Keratinocyte (primary cell): ENCODE data around the gene IDH3B. TPM values are rescaled to one million over a fixed set of nuclear protein-coding genes. Genes with fewer than 3 reads are reported as not detected.
"Not testable (repeated sequence)": the region's sequence is repeated elsewhere in the genome, so short reads cannot be mapped to it uniquely, and the experiment has no call there.

Experiments used
- DNase-seq: peaks from one replicate; pipeline ENCODE4 v3.0.0-alpha.2; 2011; ENCODE audit warnings: low read depth, missing footprints, low spot score
- FAIRE-seq: peaks from 2 replicates; lab custom pipeline; 2011; peaks lifted over from hg19 to GRCh38; lab: Jason Lieb, UNC
- H2AFZ ChIP-seq: 2 replicates; pipeline ENCODE4 v1.6.0; 2012; ENCODE audit warnings: low read length, control low read depth, inconsistent platforms; ENCODE audit not compliant: control insufficient read depth
- H3K27ac ChIP-seq: 2 replicates; pipeline ENCODE4 v1.5.1; 2011; ENCODE audit warnings: low read length; ENCODE audit not compliant: control insufficient read depth, insufficient read depth
- H3K27me3 ChIP-seq: 3 replicates; pipeline ENCODE4 v1.6.0; 2011; ENCODE audit warnings: low read length; ENCODE audit not compliant: control insufficient read depth, insufficient read depth; ENCODE audit errors: extremely low read depth
- H3K36me3 ChIP-seq, 2 experiments: 2 replicates in 1 of 2; 3 replicates in 1 of 2; pipeline ENCODE4 v1.5.1; 2011; ENCODE audit warnings: low read length in 2 of 2, mild to moderate bottlenecking in 1 of 2; ENCODE audit not compliant: control insufficient read depth in 2 of 2, insufficient read depth in 2 of 2; ENCODE audit errors: extremely low read depth in 1 of 2
- H3K4me1 ChIP-seq: 3 replicates; pipeline ENCODE4 v1.5.1; 2011; ENCODE audit warnings: low read length; ENCODE audit not compliant: control insufficient read depth, insufficient read depth; ENCODE audit errors: extremely low read depth
- H3K4me2 ChIP-seq: 3 replicates; pipeline ENCODE4 v1.6.0; 2011; ENCODE audit warnings: low read depth, low read length; ENCODE audit not compliant: control insufficient read depth, insufficient read depth; ENCODE audit errors: extremely low read depth
- H3K4me3 ChIP-seq, 3 experiments: fragments of 200-600 bp in 1 of 3; sonication (generic) in 1 of 3; 2 replicates in 2 of 3; 3 replicates in 1 of 3; pipeline ENCODE4 v1.5.1; 2011 to 2016; ENCODE audit warnings: low read length in 3 of 3, mild to moderate bottlenecking in 3 of 3, control low read depth in 2 of 3, inconsistent platforms in 1 of 3, low read depth in 1 of 3, mixed read lengths in 1 of 3, mixed run types in 1 of 3, moderate library complexity in 1 of 3; ENCODE audit not compliant: control insufficient read depth in 2 of 3, insufficient read depth in 2 of 3; ENCODE audit errors: extremely low read depth in 1 of 3
- H3K79me2 ChIP-seq: 2 replicates; pipeline ENCODE4 v1.6.0; 2012; ENCODE audit warnings: low read length; ENCODE audit not compliant: control insufficient read depth, insufficient read depth
- H3K9ac ChIP-seq: 3 replicates; pipeline ENCODE4 v1.6.0; 2011; ENCODE audit warnings: low read length; ENCODE audit not compliant: control insufficient read depth, insufficient read depth; ENCODE audit errors: extremely low read depth
- H3K9me1 ChIP-seq: 3 replicates; pipeline ENCODE4 v1.6.0; 2011; ENCODE audit warnings: low read length; ENCODE audit not compliant: control insufficient read depth, insufficient read depth; ENCODE audit errors: extremely low read depth
- H3K9me3 ChIP-seq: 2 replicates; pipeline ENCODE4 v1.5.1; 2012; ENCODE audit warnings: low read depth, low read length; ENCODE audit not compliant: control insufficient read depth
- H4K20me1 ChIP-seq: 3 replicates; pipeline ENCODE4 v1.6.0; 2011; ENCODE audit warnings: low read length; ENCODE audit not compliant: control insufficient read depth, insufficient read depth; ENCODE audit errors: extremely low read depth
- CTCF ChIP-seq, 3 experiments: IDR thresholded peaks in 1 of 3; conservative IDR thresholded peaks in 1 of 3; optimal IDR thresholded peaks in 1 of 3; 2 replicates in 2 of 3; 3 replicates in 1 of 3; pipeline versions ENCODE3 to v1.5.1; 2011; ENCODE audit warnings: low read length in 3 of 3, mild to moderate bottlenecking in 3 of 3, moderate library complexity in 2 of 3, control low read depth in 1 of 3, inconsistent platforms in 1 of 3; ENCODE audit not compliant: insufficient read depth in 2 of 3; ENCODE audit errors: extremely low read depth in 1 of 3
- EZH2 ChIP-seq: IDR thresholded peaks from one replicate; pipeline ENCODE4 v1.6.1; 2012; ENCODE audit warnings: inconsistent platforms, mild to moderate bottlenecking, low read length, moderate library complexity
- dilution Hi-C: fragments of 300-500 bp; cut with MboI; formaldehyde crosslinking; loops from one replicate; pipeline ENCODE4 v1.7.0; 2020; ENCODE audit warnings: low sequenced_read_pairs; ENCODE audit not compliant: extremely low pct_ligation_motif_present
- polyA plus RNA-seq, 5 experiments: library from polyadenylated mRNA; depleted of rRNA in 3 of 5; stranded (reverse) in 3 of 5; stranded (forward) in 1 of 5; unstranded in 1 of 5; fragments of >200 nt; gene quantifications; 1 replicate in 1 of 5; 2 replicates in 3 of 5; 3 replicates in 1 of 5; pipeline versions ENCODE4 v1.2.1 to v1.2.3, GENCODE V29; 2011 to 2012; ENCODE audit warnings: missing spikeins in 2 of 5, low read depth in 1 of 5, low replicate concordance in 1 of 5

The IDH3B gene
- polyA plus RNA-seq, 1 donor (not counting 4 experiments of a cell fraction or from before 2014, with no cell fraction given) = 131 TPM

- H2AFZ ChIP-seq = no peak overlapping the region
- no peak overlapping the region for H3K4me2 ChIP-seq
- TF ChIP-seq EZH2 (no peak), CTCF (optimal IDR thresholded peaks at IDR 0.05 in 1 of 3, IDR thresholded peaks at IDR 0.05 in 1 of 3, conservative IDR thresholded peaks at IDR 0.05 in 1 of 3; ENCODE audit: extremely low read depth in 1 of 3, insufficient read depth in 2 of 3, low read length in 3 of 3) (no peak)
- H4K20me1 ChIP-seq = no peaks in the 10 kb centered on the region
- no peaks in the 10 kb centered on the region for H3K9me1 ChIP-seq
- no peak overlapping the region for H3K4me3 ChIP-seq
- no peaks in the 10 kb centered on the region for H3K79me2 ChIP-seq
- H3K4me1 ChIP-seq = no peaks in the 10 kb centered on the region
- no peak overlapping the region for H3K9ac ChIP-seq
- no peak overlapping the region for H3K27ac ChIP-seq
- dilution Hi-C loops = no loop called here
- no peaks in the 10 kb centered on the region for H3K9me3 ChIP-seq
- H3K36me3 ChIP-seq = no peaks in the 10 kb centered on the region
- peaks cover 36% of the 10 kb centered on the region for H3K27me3 ChIP-seq
- DNase-seq (no peak), FAIRE-seq (no peak)
These were observed 23.5 kb upstream of the IDH3B start for GRCh38 chr20:2687514-2687913.

- H3K27me3 ChIP-seq = peaks cover 12% of the 10 kb centered on the region
- dilution Hi-C loops = not testable (repeated sequence)
These were observed 20.8 kb upstream of the IDH3B start for GRCh38 chr20:2684817-2685216.

GRCh38 chr20:2682040-2682439 is 18.0 kb upstream of the IDH3B start:
- H3K9me1 ChIP-seq, H2AFZ ChIP-seq, H3K4me3 ChIP-seq, H3K36me3 ChIP-seq, H3K27ac ChIP-seq, H3K79me2 ChIP-seq, H3K9ac ChIP-seq, H3K9me3 ChIP-seq, H3K27me3 ChIP-seq, FAIRE-seq, H3K4me1 ChIP-seq, H3K4me2 ChIP-seq, dilution Hi-C loops, H4K20me1 ChIP-seq, DNase-seq: not testable (repeated sequence)

More at GRCh38 chr20:2684817-2685216, 20.8 kb upstream of the IDH3B start:
- not testable (repeated sequence) for DNase-seq, H3K4me2 ChIP-seq, FAIRE-seq, H3K27ac ChIP-seq, H3K36me3 ChIP-seq, H4K20me1 ChIP-seq, H3K9me1 ChIP-seq, H3K9me3 ChIP-seq, H3K9ac ChIP-seq, H3K79me2 ChIP-seq, H2AFZ ChIP-seq, H3K4me1 ChIP-seq, H3K4me3 ChIP-seq
